Natural killer cell treated with Interleukin-12 subunit alpha and Interleukin-12 subunit beta and Interleukin-15 and Interleukin-18, amount 100 ng/mL, for 72 hours (primary cell): ENCODE results near the gene ACTR1B. TPM values are rescaled to one million over a fixed set of nuclear protein-coding genes. Genes with fewer than 3 reads are reported as not detected.
"Not testable (repeated sequence)": the region's sequence is repeated elsewhere in the genome, so short reads cannot be mapped to it uniquely, and the experiment has no call there.

Experiments
- ATAC-seq, 2 donors: fragments of 150-1000 bp; cut with Tn5 transposase in 1 of 2; sonication (Bioruptor Pico), chemical (Tn5 transposase) in 1 of 2; 2 replicates each; pipeline ENCODE4 v1.10.0; 2021
- DNase-seq: peaks from one replicate; pipeline ENCODE4 v3.0.0; 2022; ENCODE audit warnings: low spot score
- H3K27ac Mint-ChIP-seq, 2 donors: 1 replicate in 1 of 2; 2 replicates in 1 of 2; pipeline ENCODE4 v1.8.0; 2022; ENCODE audit warnings: mixed read lengths in 2 of 2, mild to moderate bottlenecking in 1 of 2, moderate library complexity in 1 of 2
- H3K27me3 Mint-ChIP-seq, 2 donors: 1 replicate in 1 of 2; 2 replicates in 1 of 2; pipeline ENCODE4 v1.8.0; 2022; ENCODE audit warnings: mixed read lengths in 2 of 2
- H3K36me3 Mint-ChIP-seq: one replicate; pipeline ENCODE4 v1.8.0; 2022; ENCODE audit warnings: mixed read lengths
- H3K4me1 Mint-ChIP-seq, 2 donors: 1 replicate in 1 of 2; 2 replicates in 1 of 2; pipeline ENCODE4 v1.8.0; 2022; ENCODE audit warnings: low read depth in 2 of 2, mixed read lengths in 2 of 2, mild to moderate bottlenecking in 1 of 2
- H3K4me3 Mint-ChIP-seq: one replicate; pipeline ENCODE4 v1.8.0; 2022; ENCODE audit warnings: mixed read lengths
- H3K9me3 Mint-ChIP-seq: 2 replicates; pipeline ENCODE4 v1.8.0; 2022; ENCODE audit warnings: mixed read lengths
- total RNA-seq, 2 donors: library from RNA; stranded (reverse); gene quantifications; one replicate each; pipeline ENCODE4 v1.2.3, GENCODE V29; 2022

The ACTR1B gene
- total RNA-seq, 2 donors from 2014 or later, result 59.0 to 74.9 TPM

GRCh38 chr2:97673915-97674283 is 10.1 kb upstream of the ACTR1B start:
- no peak overlapping the region for H3K4me3 Mint-ChIP-seq
- H3K27me3 Mint-ChIP-seq, result peaks cover 0 to 2% of the 10 kb centered on the region in 2 donors
- no peaks in the 10 kb centered on the region for H3K9me3 Mint-ChIP-seq
- peaks cover 11 to 14% of the 10 kb centered on the region in 2 donors for H3K4me1 Mint-ChIP-seq
- peak overlapping the region in 1 of 2 donors; percentile 76 for H3K27ac Mint-ChIP-seq
- peak; percentile 38 to 79 for ATAC-seq
- DNase-seq, result no peak
- no peaks in the 10 kb centered on the region for H3K36me3 Mint-ChIP-seq

GRCh38 chr2:97673182-97673914 is 9.5 kb upstream of the ACTR1B start:
- no peak overlapping the region for H3K4me3 Mint-ChIP-seq
- peaks cover 0 to 2% of the 10 kb centered on the region in 2 donors for H3K27me3 Mint-ChIP-seq
- peaks cover 11 to 14% of the 10 kb centered on the region in 2 donors for H3K4me1 Mint-ChIP-seq
- ATAC-seq (peak; percentile 29 to 60), DNase-seq (no peak)
- no peaks in the 10 kb centered on the region for H3K9me3 Mint-ChIP-seq
- peak overlapping the region in 1 of 2 donors; percentile 76 for H3K27ac Mint-ChIP-seq
- no peaks in the 10 kb centered on the region for H3K36me3 Mint-ChIP-seq

GRCh38 chr2:97672606-97673140 is 8.8 kb upstream of the ACTR1B start:
- not testable (repeated sequence) for DNase-seq, ATAC-seq, H3K4me3 Mint-ChIP-seq, H3K9me3 Mint-ChIP-seq, H3K27me3 Mint-ChIP-seq, H3K36me3 Mint-ChIP-seq
- Mint-ChIP-seq H3K27ac (peak overlapping the region in 1 of 2 donors; percentile 76), H3K4me1 (peaks cover 11 to 14% of the 10 kb centered on the region in 2 donors)

- Mint-ChIP-seq H3K27me3 (peaks cover 0 to 2% of the 10 kb centered on the region in 2 donors), H3K4me1 (peaks cover 11 to 14% of the 10 kb centered on the region in 2 donors), H3K4me3 (no peak overlapping the region), H3K36me3 (no peaks in the 10 kb centered on the region), H3K9me3 (no peaks in the 10 kb centered on the region), H3K27ac (no peak overlapping the region)
- ATAC-seq (no peak), DNase-seq (no peak)
Observed at GRCh38 chr2:97671526-97671925, 7.7 kb upstream of the ACTR1B start.

- H3K27ac Mint-ChIP-seq, result no peak overlapping the region
- H3K36me3 Mint-ChIP-seq, result no peaks in the 10 kb centered on the region
- no peaks in the 10 kb centered on the region for H3K9me3 Mint-ChIP-seq
- no peak overlapping the region for H3K4me3 Mint-ChIP-seq
- DNase-seq (no peak), ATAC-seq (no peak)
- peaks cover 0 to 2% of the 10 kb centered on the region in 2 donors for H3K27me3 Mint-ChIP-seq
- peaks cover 11 to 14% of the 10 kb centered on the region in 2 donors for H3K4me1 Mint-ChIP-seq
Observed at GRCh38 chr2:97670471-97670870, 6.6 kb upstream of the ACTR1B start.

GRCh38 chr2:97669448-97669847 is 5.6 kb upstream of the ACTR1B start, which contains the start of gene C2orf92:
Gene C2orf92, plus strand, starts transcription at chr2:97669713. Its CDS starts 76 bp downstream, at chr2:97669789.
- no peak within 1 kb of the TSS for H3K27ac Mint-ChIP-seq
- H3K36me3 Mint-ChIP-seq, result no peaks in the 10 kb centered on the region
- ATAC-seq, result no peak
- H3K4me3 Mint-ChIP-seq, result no peak within 1 kb of the TSS
- H3K9me3 Mint-ChIP-seq, result no peaks in the 10 kb centered on the region
- DNase-seq, result no peak
- H3K4me1 Mint-ChIP-seq, result peaks cover 11 to 18% of the 10 kb centered on the region in 2 donors
- H3K27me3 Mint-ChIP-seq, result no peaks in the 10 kb centered on the region

GRCh38 chr2:97664636-97664970 is 759 bp upstream of the ACTR1B start:
- Mint-ChIP-seq H3K4me1 (peaks cover 21 to 26% of the 10 kb centered on the region in 2 donors), H3K27ac (peak overlapping the region; percentile 91 to 96), H3K36me3 (no peaks in the 10 kb centered on the region), H3K27me3 (no peaks in the 10 kb centered on the region), H3K4me3 (peak overlapping the region; percentile 95), H3K9me3 (no peaks in the 10 kb centered on the region)
- ATAC-seq (no peak), DNase-seq (no peak)

- Mint-ChIP-seq H3K27me3 (no peaks in the 10 kb centered on the region), H3K27ac (peak overlapping the region; percentile 96 to 97), H3K9me3 (no peaks in the 10 kb centered on the region), H3K36me3 (no peaks in the 10 kb centered on the region), H3K4me3 (peak overlapping the region; percentile 95), H3K4me1 (peaks cover 21 to 26% of the 10 kb centered on the region in 2 donors)
- DNase-seq (no peak), ATAC-seq (no peak)
Observed at GRCh38 chr2:97663626-97663961, 250 bp downstream of the ACTR1B start.

GRCh38 chr2:97662895-97663625 is 784 bp downstream of the ACTR1B start:
- Mint-ChIP-seq H3K27ac (peak overlapping the region; percentile 96 to 97), H3K4me1 (peaks cover 21 to 26% of the 10 kb centered on the region in 2 donors), H3K9me3 (no peaks in the 10 kb centered on the region), H3K4me3 (peak overlapping the region; percentile 95), H3K36me3 (no peaks in the 10 kb centered on the region), H3K27me3 (no peaks in the 10 kb centered on the region)
- peak; percentile 89 for DNase-seq
- ATAC-seq, result peak; percentile 78 to 79

GRCh38 chr2:97662386-97662894 is 1.4 kb downstream of the ACTR1B start:
- no peaks in the 10 kb centered on the region for H3K36me3 Mint-ChIP-seq
- DNase-seq (no peak), ATAC-seq (no peak)
- no peaks in the 10 kb centered on the region for H3K9me3 Mint-ChIP-seq
- peak overlapping the region; percentile 96 to 97 for H3K27ac Mint-ChIP-seq
- no peaks in the 10 kb centered on the region for H3K27me3 Mint-ChIP-seq
- H3K4me3 Mint-ChIP-seq, result peak overlapping the region; percentile 95
- peaks cover 21 to 26% of the 10 kb centered on the region in 2 donors for H3K4me1 Mint-ChIP-seq

- peak overlapping the region; percentile 96 to 97 for H3K27ac Mint-ChIP-seq
- no peak for ATAC-seq
- no peak for DNase-seq
- H3K27me3 Mint-ChIP-seq, result no peaks in the 10 kb centered on the region
- H3K36me3 Mint-ChIP-seq, result no peaks in the 10 kb centered on the region
- no peaks in the 10 kb centered on the region for H3K9me3 Mint-ChIP-seq
- H3K4me3 Mint-ChIP-seq, result peak overlapping the region; percentile 95
- H3K4me1 Mint-ChIP-seq, result peaks cover 21 to 26% of the 10 kb centered on the region in 2 donors
Observed at GRCh38 chr2:97661927-97662326, 1.9 kb downstream of the ACTR1B start.

GRCh38 chr2:97660775-97661389 is 3.0 kb downstream of the ACTR1B start:
- Mint-ChIP-seq H3K36me3 (no peaks in the 10 kb centered on the region), H3K9me3 (no peaks in the 10 kb centered on the region), H3K27ac (peak overlapping the region in 1 of 2 donors; percentile 96), H3K4me1 (peaks cover 21 to 26% of the 10 kb centered on the region in 2 donors), H3K4me3 (no peak overlapping the region), H3K27me3 (no peaks in the 10 kb centered on the region)
- no peak for ATAC-seq
- DNase-seq, result no peak

GRCh38 chr2:97660044-97660774 is 3.6 kb downstream of the ACTR1B start:
- Mint-ChIP-seq H3K27ac (no peak overlapping the region), H3K4me1 (peaks cover 24 to 29% of the 10 kb centered on the region in 2 donors), H3K4me3 (no peak overlapping the region), H3K27me3 (no peaks in the 10 kb centered on the region), H3K9me3 (no peaks in the 10 kb centered on the region), H3K36me3 (no peaks in the 10 kb centered on the region)
- ATAC-seq, result no peak
- DNase-seq, result no peak
